HUES6 (cell line): ENCODE results near the gene C17orf114.

Experiments used
- H3K27ac ChIP-seq: 2 replicates; pipeline ENCODE4 v1.7.0; 2013; ENCODE audit warnings: low read depth, mild to moderate bottlenecking, low read length, inconsistent platforms
- H3K27me3 ChIP-seq: 2 replicates; pipeline ENCODE4 v1.6.1; 2013; ENCODE audit warnings: low read length; ENCODE audit not compliant: control insufficient read depth, insufficient read depth
- H3K36me3 ChIP-seq: 2 replicates; pipeline ENCODE4 v1.6.1; 2013; ENCODE audit warnings: low read length; ENCODE audit not compliant: control insufficient read depth, insufficient read depth
- H3K4me1 ChIP-seq: 2 replicates; pipeline ENCODE4 v1.6.1; 2013; ENCODE audit warnings: low read length; ENCODE audit not compliant: control insufficient read depth, insufficient read depth
- H3K4me3 ChIP-seq: 2 replicates; pipeline ENCODE4 v1.5.1; 2013; ENCODE audit warnings: low read depth, low read length
- H3K9ac ChIP-seq: one replicate; pipeline ENCODE4 v1.6.1; 2013; ENCODE audit warnings: mild to moderate bottlenecking, low read length
- H3K9me3 ChIP-seq: 2 replicates; pipeline ENCODE4 v1.6.1; 2013; ENCODE audit warnings: low read depth, low read length; ENCODE audit not compliant: control insufficient read depth, insufficient read depth

The C17orf114 gene

DNA sequence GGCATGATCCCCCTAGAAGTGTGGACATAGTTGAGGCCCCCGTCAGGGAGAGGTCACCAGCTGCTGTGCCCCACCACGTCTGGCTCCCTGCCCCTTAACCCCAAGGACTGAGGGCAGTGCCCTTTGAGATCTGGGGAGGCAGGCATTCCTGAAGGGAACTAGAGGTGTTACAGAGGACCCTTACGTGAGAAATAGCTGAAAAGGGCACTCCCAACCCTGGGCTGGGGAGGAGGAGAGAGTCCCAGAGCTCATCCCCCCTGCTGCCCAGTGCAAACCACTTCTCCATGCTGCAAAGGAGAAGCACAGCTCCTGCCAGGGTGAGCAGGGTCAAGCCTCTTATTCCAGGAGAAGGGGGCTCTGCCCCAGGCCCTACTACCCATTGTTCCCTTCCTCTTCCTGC, 20.7 kb upstream of the C17orf114 start:
- no peak overlapping the region for H3K9ac ChIP-seq
- H3K27me3 ChIP-seq, result no peaks in the 10 kb centered on the region
- H3K4me1 ChIP-seq, result peaks cover 5% of the 10 kb centered on the region; the same call in 1 of the 2 replicates
- no peaks in the 10 kb centered on the region for H3K9me3 ChIP-seq
- no peak overlapping the region for H3K27ac ChIP-seq
- H3K4me3 ChIP-seq, result no peak overlapping the region
- peaks cover 37% of the 10 kb centered on the region for H3K36me3 ChIP-seq

DNA sequence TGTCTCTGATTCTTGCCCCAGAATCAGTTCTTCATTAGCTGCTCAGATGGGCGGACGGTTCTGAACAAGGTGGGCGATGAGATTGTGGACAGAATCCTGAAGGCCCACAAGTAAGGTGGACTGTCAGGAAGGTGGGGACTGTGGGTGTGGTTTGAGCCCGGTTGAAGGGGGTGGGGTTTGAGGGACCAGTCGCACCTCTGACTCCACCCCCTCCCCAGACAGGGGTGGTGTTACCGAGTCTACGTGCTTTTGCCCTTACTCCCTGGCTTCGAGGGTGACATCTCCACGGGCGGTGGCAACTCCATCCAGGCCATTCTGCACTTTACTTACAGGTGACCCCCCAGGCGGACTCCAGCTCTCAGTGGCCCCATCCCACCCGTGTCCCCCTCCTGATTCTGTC, 16.1 kb upstream of the C17orf114 start:
- no peaks in the 10 kb centered on the region for H3K4me1 ChIP-seq
- H3K36me3 ChIP-seq, result peaks cover 66% of the 10 kb centered on the region

DNA sequence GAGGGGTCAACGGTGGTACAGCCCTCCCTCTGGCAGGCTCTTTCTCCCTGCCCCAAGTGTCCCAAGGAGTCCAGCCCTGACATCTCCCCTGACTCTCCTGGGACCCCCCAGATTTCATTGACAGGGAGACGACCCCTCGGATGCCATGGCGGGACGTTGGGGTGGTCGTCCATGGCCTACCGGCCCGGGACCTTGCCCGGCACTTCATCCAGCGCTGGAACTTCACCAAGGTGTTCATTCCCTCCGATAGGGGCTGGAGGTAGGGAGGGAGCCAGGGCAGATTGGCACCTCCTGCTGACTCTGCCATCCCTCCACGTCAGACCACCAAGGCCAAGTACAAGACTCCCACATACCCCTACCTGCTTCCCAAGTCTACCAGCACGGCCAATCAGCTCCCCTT, 14.7 kb upstream of the C17orf114 start:
- no peaks in the 10 kb centered on the region for H3K9me3 ChIP-seq
- H3K9ac ChIP-seq, result no peak overlapping the region
- H3K4me1 ChIP-seq, result no peaks in the 10 kb centered on the region
- no peaks in the 10 kb centered on the region for H3K27me3 ChIP-seq
- peaks cover 56% of the 10 kb centered on the region for H3K36me3 ChIP-seq
- no peak overlapping the region for H3K4me3 ChIP-seq
- H3K27ac ChIP-seq, result no peak overlapping the region

More for the DNA sequence above, 16.1 kb upstream of the C17orf114 start:
- Histone ChIP-seq H3K27ac (no peak overlapping the region), H3K4me3 (no peak overlapping the region), H3K9me3 (no peaks in the 10 kb centered on the region), H3K9ac (no peak overlapping the region), H3K27me3 (no peaks in the 10 kb centered on the region)

DNA sequence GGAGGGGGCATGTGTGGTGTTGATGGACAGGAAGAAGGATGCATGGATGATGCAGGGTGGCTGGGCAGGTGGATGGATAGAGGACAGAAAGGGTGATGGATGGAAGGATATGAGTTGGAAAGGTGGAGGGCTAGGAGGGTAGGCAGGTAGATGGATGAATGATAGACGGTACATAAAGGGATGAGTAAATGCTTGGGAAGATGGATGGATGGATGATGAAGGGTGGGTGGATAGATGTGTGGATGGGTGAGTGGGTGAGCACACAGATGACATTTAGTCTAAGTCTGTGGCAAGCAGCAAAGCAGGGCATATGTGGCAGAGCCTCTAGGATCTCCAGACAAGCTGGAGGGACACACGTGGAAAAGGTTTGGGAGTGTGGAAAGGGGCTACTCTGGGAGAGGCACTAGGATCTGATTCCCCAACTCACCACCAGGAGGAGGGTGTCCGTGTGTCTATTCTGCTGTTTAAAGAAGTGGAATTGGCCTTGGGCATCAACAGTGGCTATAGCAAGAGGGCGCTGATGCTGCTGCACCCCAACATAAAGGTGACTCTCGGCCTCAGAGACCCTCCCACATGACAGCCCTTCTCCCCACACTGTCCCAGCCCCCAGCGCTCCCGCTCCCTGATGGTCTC, 13.0 kb upstream of the C17orf114 start:
- Histone ChIP-seq H3K27ac (no peak overlapping the region), H3K4me3 (no peak overlapping the region), H3K4me1 (no peaks in the 10 kb centered on the region), H3K9me3 (no peaks in the 10 kb centered on the region), H3K9ac (no peak overlapping the region), H3K36me3 (peaks cover 63% of the 10 kb centered on the region), H3K27me3 (no peaks in the 10 kb centered on the region)

DNA sequence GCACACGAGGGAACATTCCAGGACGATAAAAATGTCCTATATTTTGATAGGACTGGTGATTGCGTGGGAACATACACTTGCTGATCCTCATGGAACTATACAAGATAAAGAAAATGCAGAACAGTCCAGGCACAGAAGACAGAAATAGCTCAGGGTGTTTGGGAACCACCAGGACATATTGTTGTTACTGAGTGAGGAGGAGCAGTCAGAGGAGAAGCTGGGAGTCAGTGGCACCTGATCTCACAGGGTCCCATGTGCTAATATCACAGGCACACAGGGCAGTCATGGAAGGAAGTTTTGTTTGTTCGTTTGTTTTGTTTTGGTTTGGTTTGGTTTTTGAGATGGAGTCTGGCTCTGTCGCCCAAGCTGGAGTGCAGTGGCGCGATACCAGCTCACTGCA, 10.6 kb upstream of the C17orf114 start:
- H3K27ac ChIP-seq, result no peak overlapping the region

GRCh38 chr17:4811471-4811870, 9.3 kb upstream of the C17orf114 start:
- H3K27me3 ChIP-seq, result no peaks in the 10 kb centered on the region
- no peak overlapping the region for H3K27ac ChIP-seq
- peaks cover 6% of the 10 kb centered on the region; the same call in 1 of the 2 replicates for H3K4me1 ChIP-seq
- H3K9ac ChIP-seq, result no peak overlapping the region
- H3K4me3 ChIP-seq, result no peak overlapping the region
- peaks cover 54% of the 10 kb centered on the region for H3K36me3 ChIP-seq
- no peaks in the 10 kb centered on the region for H3K9me3 ChIP-seq

More for the DNA sequence above, 10.6 kb upstream of the C17orf114 start:
- Histone ChIP-seq H3K4me3 (no peak overlapping the region), H3K9ac (no peak overlapping the region), H3K36me3 (peaks cover 63% of the 10 kb centered on the region), H3K27me3 (no peaks in the 10 kb centered on the region), H3K4me1 (peaks cover 4% of the 10 kb centered on the region; the same call in 1 of the 2 replicates), H3K9me3 (no peaks in the 10 kb centered on the region)

DNA sequence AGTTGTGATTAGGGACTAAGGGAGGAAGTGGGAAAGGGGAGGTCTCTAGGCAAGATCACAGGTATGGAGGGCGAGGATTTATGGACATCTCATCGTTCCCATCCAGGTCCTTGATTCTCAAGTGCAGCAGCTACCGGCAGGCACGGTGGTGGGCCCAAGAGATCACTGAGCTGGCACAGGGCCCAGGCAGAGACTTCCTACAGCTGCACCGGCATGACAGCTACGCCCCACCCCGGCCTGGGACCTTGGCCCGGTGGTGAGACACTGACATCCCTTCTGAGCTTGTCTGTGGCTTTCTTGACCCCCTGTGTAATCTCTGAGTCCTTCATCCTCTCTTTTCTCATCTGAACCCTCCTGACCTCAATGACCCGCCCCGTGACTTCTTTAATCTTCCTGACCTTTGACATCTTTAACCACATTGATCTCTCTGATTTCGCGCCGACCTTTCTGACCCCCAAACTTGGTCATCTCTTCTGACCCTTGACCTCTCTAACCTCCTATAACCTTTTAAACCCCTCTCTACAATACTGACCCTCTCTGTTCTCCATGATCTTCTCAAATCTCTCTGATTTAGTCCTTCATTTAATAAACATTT, 8.7 kb upstream of the C17orf114 start:
- Histone ChIP-seq H3K4me3 (no peak overlapping the region), H3K9me3 (no peaks in the 10 kb centered on the region), H3K9ac (no peak overlapping the region), H3K36me3 (peaks cover 48% of the 10 kb centered on the region), H3K4me1 (peaks cover 6% of the 10 kb centered on the region; the same call in 1 of the 2 replicates), H3K27ac (no peak overlapping the region), H3K27me3 (no peaks in the 10 kb centered on the region)

DNA sequence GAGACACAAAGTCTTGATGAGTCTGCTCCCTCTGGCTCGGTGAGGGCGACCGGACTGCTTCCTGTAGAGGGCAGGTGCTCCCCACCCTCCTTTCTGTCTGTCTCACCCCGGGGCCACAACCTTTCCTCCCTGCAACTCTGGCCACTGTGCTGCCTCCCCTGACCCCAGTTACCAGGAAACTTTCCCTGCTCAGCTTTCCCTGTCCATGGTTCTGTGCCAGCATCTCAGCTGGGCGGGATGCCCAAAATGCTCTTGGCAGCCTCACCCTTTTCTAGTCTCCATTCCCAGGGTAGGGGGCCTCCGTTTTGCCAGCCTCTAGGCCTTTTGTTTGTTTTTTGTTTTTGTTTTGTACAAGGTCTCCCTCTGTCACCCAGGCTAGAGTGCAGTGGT, 6.2 kb upstream of the C17orf114 start:
- peaks cover 6% of the 10 kb centered on the region; the same call in 1 of the 2 replicates for H3K4me1 ChIP-seq
- no peak overlapping the region for H3K27ac ChIP-seq
- peaks cover 31% of the 10 kb centered on the region for H3K36me3 ChIP-seq
- no peak overlapping the region for H3K4me3 ChIP-seq
- H3K9me3 ChIP-seq, result no peaks in the 10 kb centered on the region
- H3K9ac ChIP-seq, result no peak overlapping the region
- no peaks in the 10 kb centered on the region for H3K27me3 ChIP-seq

- Histone ChIP-seq H3K27me3 (no peaks in the 10 kb centered on the region), H3K4me1 (peaks cover 6% of the 10 kb centered on the region; the same call in 1 of the 2 replicates), H3K27ac (no peak overlapping the region), H3K4me3 (peak overlapping the region; percentile 74), H3K9me3 (no peaks in the 10 kb centered on the region), H3K36me3 (peaks cover 29% of the 10 kb centered on the region), H3K9ac (peak overlapping the region; percentile 74)
Measured at GRCh38 chr17:4807605-4808377, 5.7 kb upstream of the C17orf114 start.

DNA sequence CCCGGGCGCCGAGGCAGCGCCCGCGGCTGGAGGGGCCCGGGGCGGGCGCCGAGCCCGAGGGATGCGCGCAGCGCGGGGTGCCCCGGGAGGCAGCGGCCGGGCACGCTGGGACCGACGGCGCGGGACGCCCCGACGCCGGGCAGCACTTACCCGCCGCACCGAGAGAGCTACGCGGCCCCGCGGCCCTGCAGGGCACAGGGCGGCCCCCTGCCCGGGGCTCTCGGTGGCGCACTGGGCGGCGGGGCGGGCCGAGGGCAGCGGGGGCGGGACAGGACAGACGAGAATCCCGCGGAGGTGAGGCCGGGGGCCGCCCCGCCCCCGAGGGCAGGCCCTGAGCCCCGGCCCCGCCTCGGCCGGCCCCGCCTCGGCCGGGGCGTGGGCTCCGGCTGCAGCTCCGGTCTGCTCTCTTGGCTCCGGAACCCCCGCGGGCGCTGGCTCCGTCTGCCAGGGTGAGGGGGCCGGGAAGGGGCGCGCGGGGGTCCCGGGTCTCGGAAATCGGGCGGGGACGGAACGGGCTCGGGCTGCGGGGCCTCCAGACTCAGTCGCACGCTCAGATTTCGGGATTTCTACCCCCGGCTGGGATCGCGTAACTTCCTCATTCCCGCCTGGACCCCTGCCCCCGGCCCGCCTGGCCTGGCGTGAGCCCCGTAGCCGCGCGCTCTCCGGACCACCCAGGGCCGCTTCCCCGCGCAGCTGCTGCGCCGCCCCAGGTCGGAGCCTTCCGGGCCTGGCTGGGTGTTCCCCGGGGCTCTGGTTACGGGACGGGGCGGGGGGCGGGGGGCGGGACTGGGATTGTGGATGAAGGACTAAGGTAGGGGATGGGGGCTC, 4.9 kb upstream of the C17orf114 start, which contains the start of gene PLD2:
TSS of gene PLD2 (plus strand) at position 376 of the 828 bp plus-strand sequence. CDS start 621 bp downstream, outside the sequence.
- peak within 1 kb of the TSS; percentile 74 for H3K4me3 ChIP-seq
- H3K4me1 ChIP-seq, result peaks cover 6% of the 10 kb centered on the region; the same call in 1 of the 2 replicates
- H3K9ac ChIP-seq, result peak within 1 kb of the TSS; percentile 74
- H3K27ac ChIP-seq, result no peak within 1 kb of the TSS
- H3K36me3 ChIP-seq, result peaks cover 29% of the 10 kb centered on the region
- no peaks in the 10 kb centered on the region for H3K9me3 ChIP-seq
- no peaks in the 10 kb centered on the region for H3K27me3 ChIP-seq
